HS-27A (cell line): ENCODE measurements around the gene DLG1.

ENCODE experiments used
- DNase-seq: peaks from one replicate; pipeline ENCODE4 v3.0.0-alpha.2; 2012; ENCODE audit warnings: low read depth, missing footprints

DLG1 gene

DNA sequence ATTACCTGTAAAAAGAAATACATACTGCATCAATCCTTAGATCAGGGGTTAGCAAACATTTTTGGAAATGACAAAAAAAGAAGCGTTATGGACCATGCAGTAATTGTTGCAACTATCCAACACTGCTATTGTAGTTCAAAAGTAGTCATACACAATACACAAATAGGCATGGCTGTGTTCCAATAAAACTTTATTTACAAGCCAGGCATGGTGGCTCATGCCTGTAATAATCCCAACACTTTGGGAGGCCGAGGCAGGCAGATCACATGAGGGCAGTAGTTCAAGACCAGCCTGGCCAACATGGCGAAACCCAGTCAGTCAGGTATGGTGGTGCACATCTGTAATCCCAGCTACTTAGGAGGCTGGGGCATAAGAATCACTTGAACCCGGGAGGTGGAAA, 124.8 kb downstream of the DLG1 start:
- no peak for DNase-seq

GRCh38 chr3:197171481-197172067, 126.8 kb downstream of the DLG1 start:
- no peak for DNase-seq

DNA sequence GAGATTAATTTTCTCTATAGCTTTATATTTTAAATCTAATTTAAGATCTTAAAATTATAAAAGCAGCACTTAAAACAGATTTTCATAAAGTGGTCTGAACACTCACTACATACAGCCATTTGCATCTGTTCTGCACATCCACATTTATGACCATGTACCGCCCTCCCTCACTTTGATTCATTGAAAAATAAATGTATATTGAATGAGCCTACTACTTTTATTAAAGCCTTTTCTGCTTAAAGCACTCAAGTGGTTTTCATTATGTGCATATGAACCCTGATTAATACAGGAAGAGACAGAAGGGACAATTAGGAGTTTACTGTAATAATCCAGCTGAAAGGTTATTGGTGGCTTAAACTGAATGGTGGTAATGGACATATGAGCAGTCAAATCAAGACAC, 129.4 kb downstream of the DLG1 start:
- no peak for DNase-seq

DNA sequence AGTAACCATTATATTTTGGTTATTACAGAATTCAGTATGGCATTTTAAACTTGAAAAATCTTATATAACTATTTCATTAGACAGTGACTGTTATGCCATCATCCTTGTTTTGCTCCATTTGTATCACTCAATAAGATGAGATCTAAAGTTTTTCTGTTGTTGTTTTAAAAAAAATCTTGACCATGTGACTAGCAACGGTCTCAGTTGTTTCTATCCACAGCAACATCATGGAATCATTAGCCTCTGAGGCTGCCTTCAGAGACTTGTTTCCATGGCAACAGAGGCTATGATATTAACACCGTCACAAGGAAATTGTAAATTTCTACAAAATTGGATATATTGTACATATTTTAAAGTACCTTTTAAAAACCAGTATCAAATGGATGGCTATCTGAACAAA, 129.8 kb downstream of the DLG1 start:
- DNase-seq: no peak

- DNase-seq: no peak
Measured at GRCh38 chr3:197168063-197168462, 130.3 kb downstream of the DLG1 start.

DNA sequence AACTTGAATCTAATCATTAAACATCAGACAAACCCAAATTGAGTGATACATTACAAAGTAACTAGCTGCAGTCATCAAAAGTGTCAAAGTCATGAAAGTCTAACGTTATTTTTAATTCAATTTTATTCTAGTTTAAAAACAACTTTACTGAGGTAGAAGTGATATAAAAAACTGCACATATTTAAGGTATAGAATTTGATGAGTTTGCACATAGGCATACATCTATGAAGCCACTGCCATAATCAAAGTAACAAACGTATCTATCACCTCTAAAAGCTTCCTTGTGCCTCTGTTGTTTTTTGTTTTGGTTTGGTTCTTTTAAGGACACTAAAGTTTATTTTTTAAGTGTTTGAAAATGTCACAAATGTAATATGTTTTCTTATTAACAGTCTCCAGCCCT, 130.9 kb downstream of the DLG1 start:
- no peak for DNase-seq

- no peak for DNase-seq
Measured at GRCh38 chr3:197165890-197166289, 132.5 kb downstream of the DLG1 start.

DNA sequence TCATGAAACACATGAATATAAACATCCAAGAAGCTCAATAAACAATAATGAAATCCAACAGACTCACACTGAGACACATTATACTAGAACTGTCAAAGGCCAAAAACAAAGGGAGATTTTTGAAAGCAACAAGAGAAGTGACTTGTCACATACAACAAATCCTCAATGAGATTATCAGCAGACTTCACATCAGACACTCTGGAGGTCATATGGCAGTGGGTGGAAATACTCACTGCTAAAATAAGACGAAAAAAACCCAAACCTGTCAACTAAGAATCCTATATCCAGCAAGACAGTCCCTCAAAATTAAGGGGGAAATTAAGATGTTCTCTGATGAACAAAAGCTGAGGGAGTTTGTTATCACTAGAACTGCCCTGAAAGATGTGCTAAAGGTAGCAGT, 143.4 kb downstream of the DLG1 start:
- no peak for DNase-seq

DNA sequence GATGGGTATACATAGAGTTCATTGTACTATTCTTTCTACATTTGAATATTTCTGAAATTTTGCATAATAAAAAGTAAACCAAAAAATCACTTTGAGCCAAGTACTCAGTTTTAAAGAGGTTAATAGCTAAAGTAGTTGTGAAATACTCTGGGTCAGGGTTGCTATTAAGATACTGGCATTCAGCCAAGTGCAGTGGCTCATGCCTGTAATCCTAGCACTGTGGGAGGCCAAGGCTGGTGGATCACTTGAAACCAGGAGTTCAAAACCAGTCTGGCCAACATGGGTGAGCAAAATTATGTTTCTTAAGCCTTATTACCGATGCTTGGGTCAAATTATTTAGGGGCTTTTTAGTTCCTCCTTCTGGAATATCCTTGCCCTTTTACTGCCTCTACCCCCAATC, 146.8 kb downstream of the DLG1 start:
- peak; percentile 33 for DNase-seq

- no peak for DNase-seq
Measured at GRCh38 chr3:197149528-197149927, 148.9 kb downstream of the DLG1 start.

- no peak for DNase-seq
Measured at GRCh38 chr3:197144188-197144587, 154.2 kb downstream of the DLG1 start.

- no peak for DNase-seq
Measured at GRCh38 chr3:197139586-197139985, 158.8 kb downstream of the DLG1 start.

GRCh38 chr3:197137751-197138150, 160.7 kb downstream of the DLG1 start:
- DNase-seq: no peak

GRCh38 chr3:197136744-197137143, 161.7 kb downstream of the DLG1 start:
- no peak for DNase-seq

- no peak for DNase-seq
Measured at GRCh38 chr3:197135212-197135611, 163.2 kb downstream of the DLG1 start.

DNA sequence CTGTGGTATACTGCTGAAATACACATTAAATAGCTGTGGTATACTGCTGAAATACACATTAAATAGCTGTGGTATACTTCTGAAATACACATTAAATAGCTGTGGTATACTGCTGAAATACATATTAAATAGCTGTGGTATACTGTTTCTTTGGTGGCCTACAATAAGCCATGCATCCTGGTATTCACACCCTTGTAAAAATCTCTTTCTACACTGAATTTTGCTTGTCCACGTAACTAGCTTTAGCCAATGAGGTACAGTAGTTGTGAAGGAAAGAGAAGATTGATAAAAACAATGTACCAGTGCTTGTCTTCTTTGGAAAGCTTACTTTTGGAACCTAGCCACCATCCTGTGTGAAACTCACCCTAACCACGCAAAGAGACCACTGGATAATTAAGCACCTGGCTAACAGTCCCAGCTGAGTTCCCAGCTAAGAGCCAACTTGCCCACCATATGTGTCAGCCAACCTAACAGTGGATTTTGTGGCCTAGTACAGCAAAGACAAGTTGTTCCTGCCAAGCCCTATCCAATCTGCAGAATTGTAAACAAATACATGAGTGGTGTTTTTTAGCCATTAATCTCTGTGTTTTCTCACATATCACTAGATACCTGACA, 165.4 kb downstream of the DLG1 start:
- DNase-seq: no peak

- DNase-seq: no peak
Measured at GRCh38 chr3:197125636-197126035, 172.8 kb downstream of the DLG1 start.

DNA sequence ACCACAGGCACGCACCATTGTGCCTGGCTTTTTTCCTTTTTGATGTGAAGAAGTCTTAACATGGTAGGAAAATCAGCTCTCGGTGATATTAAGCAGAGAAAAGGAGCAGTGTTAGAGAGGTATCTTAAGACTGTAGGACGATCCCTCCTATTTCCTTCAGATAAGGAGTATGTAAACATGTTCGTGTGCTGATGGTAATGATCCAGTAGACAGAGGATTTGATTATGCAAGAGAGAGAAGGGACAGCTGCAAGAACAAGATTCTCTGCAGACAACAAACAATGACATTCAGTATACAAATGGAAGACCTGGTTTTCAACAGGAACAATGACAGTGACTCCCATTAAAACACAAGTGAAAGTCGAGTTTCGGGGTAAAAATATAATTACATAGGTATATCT, 173.7 kb downstream of the DLG1 start:
- DNase-seq: no peak

- no peak for DNase-seq
Measured at GRCh38 chr3:197122394-197122793, 176.0 kb downstream of the DLG1 start.

GRCh38 chr3:197117114-197117513, 181.3 kb downstream of the DLG1 start:
- no peak for DNase-seq

DNA sequence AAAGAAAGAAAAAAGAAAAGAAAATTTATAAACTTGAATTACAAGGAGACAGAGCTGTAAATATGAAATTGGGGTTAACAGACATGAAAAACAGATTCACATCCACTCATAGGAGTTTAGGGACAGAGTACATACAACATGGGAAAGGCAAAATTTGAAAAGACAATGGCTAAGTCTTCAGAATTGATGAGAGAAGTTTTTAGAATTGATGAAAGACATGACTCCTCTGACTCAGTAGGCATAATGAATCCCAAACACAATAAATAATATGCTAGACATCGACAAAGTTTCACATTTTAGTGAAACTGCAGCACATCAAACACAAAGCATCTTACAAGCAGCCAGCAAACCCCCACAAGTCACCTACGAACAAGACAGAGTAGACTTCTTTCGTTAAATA, 184.4 kb downstream of the DLG1 start:
- DNase-seq: no peak

DNA sequence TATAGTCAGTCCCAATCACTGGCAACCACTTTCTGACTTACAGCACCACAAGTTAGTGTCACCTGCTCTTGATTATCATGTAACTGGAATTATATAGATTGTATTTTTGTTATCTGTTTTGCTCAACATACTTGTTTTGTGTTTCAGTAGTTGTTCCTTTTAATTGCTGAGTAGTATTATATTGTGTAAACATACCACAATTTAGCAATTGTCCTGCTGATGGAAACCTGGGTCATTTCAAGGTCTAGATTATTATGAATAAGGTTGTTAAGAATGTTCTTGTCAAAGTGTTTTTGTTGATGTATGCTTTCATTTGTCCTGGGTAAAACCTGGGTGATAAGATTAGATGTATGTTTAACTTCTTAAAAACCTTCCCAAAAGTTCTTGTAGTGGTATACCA, 186.7 kb downstream of the DLG1 start:
- DNase-seq: no peak

DNA sequence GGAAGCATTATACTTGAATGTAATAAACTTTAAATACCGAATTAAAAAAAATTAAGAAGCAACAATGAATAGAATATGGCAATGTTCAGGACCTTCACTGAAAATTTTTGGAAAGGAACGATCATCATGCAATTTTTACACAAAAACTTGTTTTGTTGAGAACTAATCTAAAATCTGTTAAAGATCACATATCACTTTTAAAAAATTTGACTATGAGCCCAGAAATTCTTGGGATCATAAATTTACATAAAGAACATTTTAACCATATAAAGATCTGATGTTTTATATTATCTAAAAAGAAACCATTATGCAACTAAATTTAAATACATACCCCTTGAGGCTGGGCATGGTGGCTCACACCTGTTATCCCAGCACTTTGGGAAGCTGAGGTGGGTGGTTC, 192.6 kb downstream of the DLG1 start:
- DNase-seq: no peak

GRCh38 chr3:197104738-197105137, 193.7 kb downstream of the DLG1 start:
- DNase-seq: no peak
